MM.1S (cell line): Measurements from ENCODE around the gene BTK.
A peak's percentile ranks its signal among the peaks of the same experiment; 100 is the strongest.

ENCODE experiments used
- DNase-seq: peaks from one replicate; pipeline ENCODE4 v3.0.0-alpha.2; 2015
- H2AFZ ChIP-seq: fragments of 300-600 bp; sonication (generic); 2 replicates; pipeline ENCODE4 v1.6.0; 2016; ENCODE audit warnings: antibody characterized with exemption, low read length
- H3F3A ChIP-seq: fragments of 300-600 bp; sonication (generic); 2 replicates; pipeline ENCODE4 v1.6.1; 2016; ENCODE audit warnings: mild to moderate bottlenecking, antibody characterized with exemption, low read length, moderate library complexity, mixed read lengths; ENCODE audit not compliant: insufficient read depth
- H3K27ac ChIP-seq: fragments of 300-600 bp; sonication (generic); 2 replicates; pipeline ENCODE4 v1.5.1; 2016; ENCODE audit warnings: mild to moderate bottlenecking, low read length
- H3K27me3 ChIP-seq: fragments of 300-600 bp; sonication (generic); replicated peaks from 2 replicates; pipeline ENCODE4 v1.6.0; 2016; ENCODE audit warnings: low read length; ENCODE audit not compliant: insufficient read depth
- H3K36me3 ChIP-seq: fragments of 300-600 bp; sonication (generic); replicated peaks from 2 replicates; pipeline ENCODE4 v1.6.1; 2016; ENCODE audit warnings: mild to moderate bottlenecking, low read length, mixed read lengths; ENCODE audit not compliant: insufficient read depth
- H3K4me1 ChIP-seq: fragments of 300-600 bp; sonication (generic); 2 replicates; pipeline ENCODE4 v1.6.1; 2016; ENCODE audit warnings: low read length, mixed read lengths
- H3K4me2 ChIP-seq: fragments of 300-600 bp; sonication (generic); 2 replicates; pipeline ENCODE4 v1.6.0; 2016; ENCODE audit warnings: low read depth, low read length
- H3K4me3 ChIP-seq: fragments of 300-600 bp; sonication (generic); 2 replicates; pipeline ENCODE4 v1.5.1; 2016; ENCODE audit warnings: low read length, mixed read lengths
- H3K79me2 ChIP-seq: fragments of 300-600 bp; sonication (generic); 2 replicates; pipeline ENCODE4 v1.6.1; 2016; ENCODE audit warnings: mixed run types, low read length, mixed read lengths
- H3K9ac ChIP-seq: fragments of 300-600 bp; sonication (generic); 2 replicates; pipeline ENCODE4 v1.6.1; 2016; ENCODE audit warnings: low read length, mixed read lengths
- H3K9me2 ChIP-seq: fragments of 300-600 bp; sonication (generic); replicated peaks from 2 replicates; pipeline ENCODE4 v1.6.1; 2016; ENCODE audit warnings: mild to moderate bottlenecking, low read length, mixed read lengths; ENCODE audit not compliant: insufficient read depth
- H3K9me3 ChIP-seq: fragments of 300-600 bp; sonication (generic); replicated peaks from 2 replicates; pipeline ENCODE4 v1.6.1; 2016; ENCODE audit warnings: mild to moderate bottlenecking, low read length, mixed read lengths; ENCODE audit not compliant: insufficient read depth
- H4K20me1 ChIP-seq: fragments of 300-600 bp; sonication (generic); 2 replicates; pipeline ENCODE4 v1.6.1; 2016; ENCODE audit warnings: mild to moderate bottlenecking, low read length, moderate library complexity, mixed read lengths; ENCODE audit not compliant: insufficient read depth
- EZH2 ChIP-seq: fragments of 300-600 bp; sonication (generic); optimal IDR thresholded peaks from 2 replicates; pipeline ENCODE3; 2017; ENCODE audit warnings: low read depth, mild to moderate bottlenecking, antibody characterized with exemption, low read length, mixed read lengths
- EZH2phosphoT487 ChIP-seq: fragments of 300-600 bp; sonication (generic); IDR thresholded peaks from 2 replicates; pipeline ENCODE4 v1.6.1; 2018; ENCODE audit warnings: antibody characterized with exemption, low read length
- TF ChIP-seq, protein P1 (sequence below): fragments of 300-600 bp; sonication (generic); IDR thresholded peaks from 2 replicates; pipeline ENCODE4 v1.5.1; 2016; ENCODE audit warnings: antibody characterized with exemption, low read length, mixed read lengths

Gene BTK

DNA sequence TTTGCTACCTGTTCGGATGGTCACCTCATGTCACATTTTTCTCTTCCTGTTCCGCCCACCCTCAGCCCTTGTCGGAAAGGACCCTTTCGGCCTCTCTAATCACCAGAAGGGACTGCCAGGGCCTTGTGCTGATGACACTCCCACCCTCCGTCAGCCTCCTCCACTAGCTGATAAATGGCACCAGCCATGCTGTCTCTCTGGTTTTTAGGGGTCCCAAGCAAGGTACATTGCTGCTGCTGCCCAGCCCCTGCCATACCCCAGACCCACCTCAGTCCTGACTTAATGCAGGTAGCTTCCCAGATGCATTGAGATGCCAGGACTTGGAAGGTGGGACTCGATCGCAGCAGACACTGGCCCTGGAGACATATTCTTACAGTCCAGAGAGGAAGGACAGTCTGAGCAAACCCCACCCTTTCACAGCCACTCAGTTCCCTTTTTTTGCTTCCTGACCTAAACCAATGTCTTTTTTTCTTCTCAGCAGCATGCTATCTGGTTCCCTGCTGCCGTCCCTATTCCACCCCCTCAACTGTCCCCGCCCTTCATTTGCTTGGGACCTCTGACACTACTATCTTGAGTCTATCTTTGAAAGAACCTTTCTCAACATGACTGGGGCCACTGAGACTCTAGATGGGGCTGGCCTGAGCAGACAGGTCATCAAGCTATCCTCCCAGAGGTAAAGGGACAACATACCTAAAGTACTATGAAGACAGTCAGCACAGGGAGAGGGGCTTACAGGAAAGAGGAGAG, at the start of gene BTK:
Gene BTK, minus strand, starts transcription at position 397 of the 747 bp plus-strand sequence. CDS start 10,907 bp downstream, outside the sequence.
- Histone ChIP-seq H3K9me2 (no peaks in the 10 kb centered on the region), H4K20me1 (no peaks in the 10 kb centered on the region), H3K9ac (peak within 1 kb of the TSS; percentile 29; the same call in 1 of the 2 replicates), H3F3A (peaks cover 7% of the 10 kb centered on the region; the same call in 1 of the 2 replicates), H3K9me3 (no peaks in the 10 kb centered on the region), H3K4me3 (peak within 1 kb of the TSS; percentile 32; the same call in 1 of the 2 replicates), H3K27me3 (no peaks in the 10 kb centered on the region), H3K79me2 (peaks cover 1% of the 10 kb centered on the region), H3K36me3 (no peaks in the 10 kb centered on the region), H3K4me1 (peaks cover 16% of the 10 kb centered on the region; the same call in 1 of the 2 replicates), H3K27ac (peak within 1 kb of the TSS; percentile 39; the same call in 1 of the 2 replicates), H3K4me2 (peak within 1 kb of the TSS; percentile 57; the same call in 1 of the 2 replicates), H2AFZ (peak within 1 kb of the TSS; percentile 83)
- no peak for DNase-seq
- TF ChIP-seq, protein P1, sequence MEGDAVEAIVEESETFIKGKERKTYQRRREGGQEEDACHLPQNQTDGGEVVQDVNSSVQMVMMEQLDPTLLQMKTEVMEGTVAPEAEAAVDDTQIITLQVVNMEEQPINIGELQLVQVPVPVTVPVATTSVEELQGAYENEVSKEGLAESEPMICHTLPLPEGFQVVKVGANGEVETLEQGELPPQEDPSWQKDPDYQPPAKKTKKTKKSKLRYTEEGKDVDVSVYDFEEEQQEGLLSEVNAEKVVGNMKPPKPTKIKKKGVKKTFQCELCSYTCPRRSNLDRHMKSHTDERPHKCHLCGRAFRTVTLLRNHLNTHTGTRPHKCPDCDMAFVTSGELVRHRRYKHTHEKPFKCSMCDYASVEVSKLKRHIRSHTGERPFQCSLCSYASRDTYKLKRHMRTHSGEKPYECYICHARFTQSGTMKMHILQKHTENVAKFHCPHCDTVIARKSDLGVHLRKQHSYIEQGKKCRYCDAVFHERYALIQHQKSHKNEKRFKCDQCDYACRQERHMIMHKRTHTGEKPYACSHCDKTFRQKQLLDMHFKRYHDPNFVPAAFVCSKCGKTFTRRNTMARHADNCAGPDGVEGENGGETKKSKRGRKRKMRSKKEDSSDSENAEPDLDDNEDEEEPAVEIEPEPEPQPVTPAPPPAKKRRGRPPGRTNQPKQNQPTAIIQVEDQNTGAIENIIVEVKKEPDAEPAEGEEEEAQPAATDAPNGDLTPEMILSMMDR: no peak
- TF ChIP-seq EZH2phosphoT487 (no peak), EZH2 (no peak)

DNA sequence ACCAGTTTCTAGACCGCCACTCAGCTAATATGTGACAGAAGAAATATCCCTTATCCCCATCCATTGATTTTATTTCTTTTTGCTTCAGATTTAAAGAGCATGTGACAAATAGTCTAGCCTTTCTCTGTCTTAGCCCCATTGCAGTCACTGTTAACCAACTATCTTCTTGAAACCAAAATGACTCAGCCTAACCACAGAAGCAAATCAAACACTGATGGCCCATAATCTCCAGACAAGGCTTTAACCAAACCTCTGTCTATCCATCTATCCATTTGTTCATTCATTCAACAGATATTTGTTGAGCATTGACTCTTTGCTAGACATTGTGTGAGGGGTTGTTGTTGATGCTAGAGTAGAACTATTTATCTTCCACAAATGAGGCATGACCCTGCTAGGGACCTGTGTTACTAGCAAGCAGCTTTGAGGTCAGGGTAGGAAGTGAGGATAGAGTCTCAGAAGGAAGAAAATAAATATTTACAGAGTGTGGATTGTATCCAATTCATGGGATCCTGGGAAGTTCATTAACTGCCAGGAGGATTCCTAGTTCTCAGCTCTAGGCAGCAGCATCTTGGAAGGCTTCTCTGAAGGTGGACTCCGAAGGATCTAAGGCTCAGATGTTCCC, 44.6 kb upstream of the BTK start:
- H3K9ac ChIP-seq: no peak overlapping the region
- no peaks in the 10 kb centered on the region for H3K27me3 ChIP-seq
- H3K27ac ChIP-seq: no peak overlapping the region
- no peaks in the 10 kb centered on the region for H3K9me2 ChIP-seq
- TF ChIP-seq EZH2phosphoT487 (no peak), EZH2 (no peak)
- TF ChIP-seq, protein P1: no peak
- no peak overlapping the region for H2AFZ ChIP-seq
- no peaks in the 10 kb centered on the region for H3F3A ChIP-seq
- H3K4me1 ChIP-seq: no peaks in the 10 kb centered on the region
- no peaks in the 10 kb centered on the region for H3K9me3 ChIP-seq
- DNase-seq: no peak
- H3K36me3 ChIP-seq: no peaks in the 10 kb centered on the region
- H4K20me1 ChIP-seq: no peaks in the 10 kb centered on the region
- no peak overlapping the region for H3K4me3 ChIP-seq
- H3K4me2 ChIP-seq: no peak overlapping the region
- no peaks in the 10 kb centered on the region for H3K79me2 ChIP-seq

DNA sequence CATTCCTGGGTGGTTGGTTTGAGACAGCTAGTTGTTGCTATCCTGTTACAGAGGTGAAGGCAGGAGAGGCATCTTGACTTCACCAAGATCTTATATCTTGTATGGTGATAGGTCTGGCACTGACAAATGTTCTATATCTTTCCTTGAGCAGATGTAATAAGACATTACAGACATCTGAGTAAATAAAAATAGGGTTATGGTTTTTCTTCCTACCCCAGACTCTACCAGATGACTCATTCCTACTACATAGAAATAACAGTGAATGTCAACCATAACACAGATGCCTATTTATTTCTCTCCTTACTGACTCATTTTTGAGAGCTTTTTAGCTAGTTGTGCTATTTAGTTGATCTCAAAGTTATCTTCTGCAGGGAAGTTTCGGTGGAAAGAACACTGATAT, 43.9 kb upstream of the BTK start:
- Histone ChIP-seq H3K9me2 (no peaks in the 10 kb centered on the region), H3K4me3 (no peak overlapping the region), H3K27ac (no peak overlapping the region), H3K9ac (no peak overlapping the region), H2AFZ (no peak overlapping the region), H3K4me2 (no peak overlapping the region), H3K27me3 (no peaks in the 10 kb centered on the region), H3K79me2 (no peaks in the 10 kb centered on the region), H3K36me3 (no peaks in the 10 kb centered on the region), H3K4me1 (no peaks in the 10 kb centered on the region), H4K20me1 (no peaks in the 10 kb centered on the region), H3K9me3 (no peaks in the 10 kb centered on the region), H3F3A (no peaks in the 10 kb centered on the region)
- TF ChIP-seq EZH2 (no peak), EZH2phosphoT487 (no peak)
- TF ChIP-seq, protein P1: no peak
- DNase-seq: no peak
